Vagina (tissue), 2 donors: ENCODE results near the gene WDR55. TPM values are rescaled to one million over a fixed set of nuclear protein-coding genes. Genes with fewer than 3 reads are reported as not detected.
"Not testable (repeated sequence)": the region's sequence is repeated elsewhere in the genome, so short reads cannot be mapped to it uniquely, and the experiment has no call there.

ENCODE experiments used
- DNase-seq, 2 donors: peaks; one replicate each; pipeline ENCODE4 v3.0.0-alpha.2; 2017; ENCODE audit errors: extremely low spot score in 2 of 2
- H3K27ac ChIP-seq: fragments of 200-600 bp; sonication (generic); one replicate; pipeline ENCODE4 v1.5.1; 2019
- H3K27me3 ChIP-seq: fragments of 200-600 bp; sonication (generic); one replicate; pipeline ENCODE4 v1.5.1; 2019
- H3K36me3 ChIP-seq, 2 donors: fragments of 200-600 bp; sonication (generic); one replicate each; pipeline ENCODE4 v1.5.1; 2017 to 2019
- H3K4me1 ChIP-seq: fragments of 200-600 bp; sonication (generic); one replicate; pipeline ENCODE4 v1.5.1; 2019
- H3K4me3 ChIP-seq, 2 donors: fragments of 200-600 bp; sonication (generic); 1 replicate in 1 of 2; 2 replicates in 1 of 2; pipeline ENCODE4 v1.5.1; 2016 to 2019
- H3K9me3 ChIP-seq: fragments of 200-600 bp; sonication (generic); one replicate; pipeline ENCODE4 v1.5.1; 2019
- POLR2A ChIP-seq, 2 donors: fragments of 450-650 bp; IDR thresholded peaks; one replicate each; pipeline ENCODE4 v1.6.1; 2017; ENCODE audit warnings: antibody characterized with exemption in 2 of 2, mild to moderate bottlenecking in 2 of 2, moderate library complexity in 2 of 2
- POLR2AphosphoS5 ChIP-seq, 2 donors: sonication (generic); formaldehyde crosslinking; IDR thresholded peaks; one replicate each; pipeline ENCODE4 v1.9.0; 2017; ENCODE audit warnings: antibody characterized with exemption in 2 of 2, mild to moderate bottlenecking in 2 of 2, low read depth in 1 of 2; ENCODE audit not compliant: insufficient read depth in 1 of 2
- intact Hi-C: fragments of 100-400 bp; cut with DNase I; formaldehyde crosslinking; loops from one replicate; pipeline ENCODE4 v1.15.1; 2023
- microRNA-seq: library from miRNA; unstranded; fragments of <30 nt; microRNA quantifications from one replicate; pipeline ENCODE4, GENCODE V29; 2017; ENCODE audit warnings: borderline number of aligned reads, borderline replicate concordance
- small RNA-seq: library from RNA; depleted of rRNA; stranded (forward); fragments of <200 nt; gene quantifications from one replicate; pipeline ENCODE3, GENCODE V24; 2016
- total RNA-seq: library from RNA; depleted of rRNA; stranded (reverse); fragments of >200 nt; gene quantifications from one replicate; pipeline ENCODE4 v1.2.3, GENCODE V29; 2016
- TF ChIP-seq, protein P1 (sequence below), 3 experiments: fragments of 450-650 bp in 2 of 3; fragments of 200-600 bp in 1 of 3; sonication (generic) in 1 of 3; IDR thresholded peaks; one replicate each; pipeline ENCODE4 v1.5.1; 2017 to 2019; ENCODE audit warnings: antibody characterized with exemption in 3 of 3, mild to moderate bottlenecking in 2 of 3, moderate library complexity in 2 of 3

Gene WDR55
- total RNA-seq, 1 donor from 2014 or later, result 19.9 TPM

DNA sequence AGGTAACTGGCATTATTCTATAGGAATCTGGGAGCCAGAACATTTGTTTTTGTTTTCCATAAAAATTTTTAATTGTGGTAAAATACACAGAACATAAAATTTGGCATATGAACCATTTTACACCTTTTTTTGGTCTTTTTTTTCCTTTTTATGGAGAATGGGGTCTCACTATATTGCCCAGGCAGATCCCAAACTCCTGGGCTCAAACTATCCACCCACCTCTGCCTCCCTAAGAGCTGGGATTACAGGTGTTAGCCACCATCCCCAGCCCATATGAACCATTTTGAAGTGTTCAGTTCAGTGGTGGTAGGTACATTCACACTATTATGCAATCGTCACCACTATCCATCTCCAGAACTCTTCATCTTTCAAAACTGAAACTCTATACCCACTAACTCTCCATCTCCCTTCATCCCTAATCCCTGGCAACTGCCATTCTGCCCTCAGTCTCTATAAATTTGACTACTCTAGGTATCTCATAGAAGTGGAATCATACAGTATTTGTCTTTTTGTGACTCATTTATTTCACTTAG, 48.9 kb downstream of the WDR55 start:
- intact Hi-C loops, result no loop called here
- Histone ChIP-seq H3K36me3 (no peaks in the 10 kb centered on the region), H3K9me3 (no peaks in the 10 kb centered on the region), H3K4me1 (peaks cover 3% of the 10 kb centered on the region), H3K27me3 (no peaks in the 10 kb centered on the region), H3K4me3 (no peak overlapping the region), H3K27ac (no peak overlapping the region)
- TF ChIP-seq POLR2A (IDR thresholded peaks at IDR 0.05), result no peak
- no peak for TF ChIP-seq POLR2AphosphoS5 (IDR thresholded peaks at IDR 0.05; ENCODE audit: insufficient read depth in 1 of 2, low read depth in 1 of 2)
- TF ChIP-seq, protein P1, sequence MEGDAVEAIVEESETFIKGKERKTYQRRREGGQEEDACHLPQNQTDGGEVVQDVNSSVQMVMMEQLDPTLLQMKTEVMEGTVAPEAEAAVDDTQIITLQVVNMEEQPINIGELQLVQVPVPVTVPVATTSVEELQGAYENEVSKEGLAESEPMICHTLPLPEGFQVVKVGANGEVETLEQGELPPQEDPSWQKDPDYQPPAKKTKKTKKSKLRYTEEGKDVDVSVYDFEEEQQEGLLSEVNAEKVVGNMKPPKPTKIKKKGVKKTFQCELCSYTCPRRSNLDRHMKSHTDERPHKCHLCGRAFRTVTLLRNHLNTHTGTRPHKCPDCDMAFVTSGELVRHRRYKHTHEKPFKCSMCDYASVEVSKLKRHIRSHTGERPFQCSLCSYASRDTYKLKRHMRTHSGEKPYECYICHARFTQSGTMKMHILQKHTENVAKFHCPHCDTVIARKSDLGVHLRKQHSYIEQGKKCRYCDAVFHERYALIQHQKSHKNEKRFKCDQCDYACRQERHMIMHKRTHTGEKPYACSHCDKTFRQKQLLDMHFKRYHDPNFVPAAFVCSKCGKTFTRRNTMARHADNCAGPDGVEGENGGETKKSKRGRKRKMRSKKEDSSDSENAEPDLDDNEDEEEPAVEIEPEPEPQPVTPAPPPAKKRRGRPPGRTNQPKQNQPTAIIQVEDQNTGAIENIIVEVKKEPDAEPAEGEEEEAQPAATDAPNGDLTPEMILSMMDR (IDR thresholded peaks at IDR 0.05), result no peak
- DNase-seq, result no peak

GRCh38 chr5:140716238-140716637, 51.5 kb downstream of the WDR55 start:
- intact Hi-C loops, H3K4me3 ChIP-seq, H3K27me3 ChIP-seq, H3K4me1 ChIP-seq, H3K27ac ChIP-seq, DNase-seq, H3K9me3 ChIP-seq, H3K36me3 ChIP-seq: not testable (repeated sequence)

GRCh38 chr5:140718266-140718592, 53.5 kb downstream of the WDR55 start:
- TF ChIP-seq, protein P1 (IDR thresholded peaks at IDR 0.05), result no peak
- Histone ChIP-seq H3K27me3 (no peaks in the 10 kb centered on the region), H3K36me3 (no peaks in the 10 kb centered on the region), H3K4me1 (no peaks in the 10 kb centered on the region), H3K4me3 (peak overlapping the region in 1 of 2 donors; percentile 16), H3K9me3 (no peaks in the 10 kb centered on the region), H3K27ac (no peak overlapping the region)
- intact Hi-C loops, result no loop called here
- DNase-seq, result no peak

DNA sequence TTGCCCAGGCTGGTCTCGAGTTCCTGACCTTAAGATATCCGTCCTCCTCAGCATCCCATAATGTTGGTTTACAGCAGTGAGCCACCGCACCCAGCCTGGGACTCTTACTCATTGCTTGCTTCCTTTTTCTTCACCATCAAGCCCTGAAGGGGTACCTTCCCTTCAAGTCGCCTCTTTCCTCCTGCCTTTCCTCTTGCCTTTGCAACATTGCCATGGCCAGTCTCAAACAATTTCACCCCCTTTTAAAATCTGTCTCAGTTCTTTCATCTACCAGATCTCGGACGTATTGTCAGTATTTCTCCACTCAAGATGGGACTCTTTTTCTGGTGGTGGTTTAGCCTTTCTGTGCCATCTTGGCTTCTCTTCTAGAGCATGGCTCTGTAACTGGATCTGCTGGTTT, 56.0 kb downstream of the WDR55 start:
- H3K27me3 ChIP-seq, intact Hi-C loops, DNase-seq: not testable (repeated sequence)

DNA sequence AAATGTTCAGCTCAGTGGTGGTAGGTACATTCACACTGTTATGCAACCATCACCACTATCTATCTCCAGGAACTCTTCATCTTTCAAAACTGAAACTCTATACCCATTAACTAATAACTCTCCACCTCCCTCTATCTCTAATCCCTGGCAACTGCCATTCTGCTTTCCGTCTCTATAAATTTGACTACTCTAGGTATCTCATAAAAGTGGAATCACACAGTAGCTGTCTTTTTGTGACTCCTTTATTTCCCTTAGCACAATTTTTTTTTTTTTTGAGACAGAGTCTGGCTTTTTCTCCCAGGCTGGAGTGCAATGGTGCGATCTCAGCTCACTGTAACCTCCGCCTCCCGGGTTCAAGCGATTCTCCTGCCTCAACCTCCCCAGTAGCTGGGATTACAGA, 56.7 kb downstream of the WDR55 start:
- H3K4me3 ChIP-seq, DNase-seq, H3K36me3 ChIP-seq, intact Hi-C loops, H3K9me3 ChIP-seq, H3K27ac ChIP-seq, H3K4me1 ChIP-seq, H3K27me3 ChIP-seq: not testable (repeated sequence)

More for the DNA sequence above, 56.0 kb downstream of the WDR55 start:
- H3K4me3 ChIP-seq, H3K36me3 ChIP-seq, H3K9me3 ChIP-seq, H3K4me1 ChIP-seq, H3K27ac ChIP-seq: not testable (repeated sequence)

Small RNAs within 50 kb of the gene (microRNA-seq; reads per million reads assigned to microRNA genes)
- gene MIR3655, result not detected

Small RNAs within 50 kb of the gene (small RNA-seq; reads per million reads assigned to genes)
- gene VTRNA1-1, result 24.7 reads per million, percentile 95 among the genes with 10 or more reads in this experiment
- 0.43 reads per million for gene VTRNA1-2

Other genes with a start within 250 kb of the WDR55 start
- gene EIF4EBP3, start 117.2 kb upstream of the WDR55 start, total RNA-seq, result 38.1 TPM
- gene SRA1, start 107.4 kb upstream of the WDR55 start, total RNA-seq, result 20.4 TPM
- 16.7 TPM for gene APBB3, start 100.3 kb upstream of the WDR55 start, total RNA-seq
- 21.4 TPM for gene SLC35A4, start 100.1 kb upstream of the WDR55 start, total RNA-seq
- gene CD14, start 31.7 kb upstream of the WDR55 start, total RNA-seq, result 48.4 TPM
- 16.5 TPM for gene TMCO6, start 25.5 kb upstream of the WDR55 start, total RNA-seq
- gene NDUFA2, start 17.3 kb upstream of the WDR55 start, total RNA-seq, result 61.6 TPM
- gene IK, start 17.1 kb upstream of the WDR55 start, total RNA-seq, result 64.3 TPM
- gene DND1, start 8.7 kb downstream of the WDR55 start, total RNA-seq, result 2.9 TPM
- gene HARS1, start 26.5 kb downstream of the WDR55 start, total RNA-seq, result 54.8 TPM
- gene HARS2, start 26.6 kb downstream of the WDR55 start, total RNA-seq, result 46.2 TPM
- gene ZMAT2, start 35.5 kb downstream of the WDR55 start, total RNA-seq, result 22.6 TPM
- not detected for gene PCDHA1, start 121.2 kb downstream of the WDR55 start, total RNA-seq
- not detected for gene PCDHA2, start 129.9 kb downstream of the WDR55 start, total RNA-seq
- 0.74 TPM for gene PCDHA3, start 136.2 kb downstream of the WDR55 start, total RNA-seq
- 2.0 TPM for gene PCDHA4, start 142.2 kb downstream of the WDR55 start, total RNA-seq
- gene PCDHA5, start 156.7 kb downstream of the WDR55 start, total RNA-seq, result 0.25 TPM
- 1.2 TPM for gene PCDHA6, start 163.1 kb downstream of the WDR55 start, total RNA-seq
- gene PCDHA7, start 169.4 kb downstream of the WDR55 start, total RNA-seq, result 0.49 TPM
- gene PCDHA8, start 176.3 kb downstream of the WDR55 start, total RNA-seq, result 0.49 TPM
- gene PCDHA9, start 183.5 kb downstream of the WDR55 start, total RNA-seq, result 0.25 TPM
- 0.25 TPM for gene PCDHA10, start 191.0 kb downstream of the WDR55 start, total RNA-seq
- gene PCDHA11, start 204.1 kb downstream of the WDR55 start, total RNA-seq, result not detected
- gene PCDHA12, start 210.4 kb downstream of the WDR55 start, total RNA-seq, result 0.25 TPM
- not detected for gene PCDHA13, start 217.2 kb downstream of the WDR55 start, total RNA-seq